OCI-M2 (cell line): ENCODE results near the gene FARP2.

Experiments
- DNase-seq: peaks from one replicate; lab custom pipeline; 2025; ENCODE audit not compliant: unreplicated experiment; lab: John Stamatoyannopoulos, UW

Gene FARP2

GRCh38 chr2:241482126-241482955, 126.3 kb downstream of the FARP2 start:
- DNase-seq: no peak

DNA sequence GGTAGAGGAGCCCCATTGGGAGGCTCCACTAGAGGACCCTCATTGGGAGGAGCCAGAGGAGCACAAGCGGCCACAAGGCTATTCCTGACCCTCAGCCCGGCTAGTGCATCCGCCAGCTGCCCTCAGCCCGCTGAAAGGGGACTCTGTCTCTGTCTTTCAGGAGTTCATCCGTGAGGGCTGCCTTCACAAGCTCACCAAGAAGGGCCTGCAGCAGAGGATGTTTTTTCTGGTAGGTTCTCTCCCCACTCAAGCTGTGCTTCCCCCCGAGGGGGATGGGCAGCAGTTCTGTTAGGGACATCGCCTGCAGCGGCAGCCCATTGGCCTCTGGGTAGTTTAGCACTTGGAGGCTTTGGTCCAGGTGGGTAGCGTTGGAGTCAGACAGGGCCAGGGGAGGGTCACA, 127.2 kb downstream of the FARP2 start:
- DNase-seq: no peak

GRCh38 chr2:241485172-241485911, 129.3 kb downstream of the FARP2 start:
- no peak for DNase-seq

DNA sequence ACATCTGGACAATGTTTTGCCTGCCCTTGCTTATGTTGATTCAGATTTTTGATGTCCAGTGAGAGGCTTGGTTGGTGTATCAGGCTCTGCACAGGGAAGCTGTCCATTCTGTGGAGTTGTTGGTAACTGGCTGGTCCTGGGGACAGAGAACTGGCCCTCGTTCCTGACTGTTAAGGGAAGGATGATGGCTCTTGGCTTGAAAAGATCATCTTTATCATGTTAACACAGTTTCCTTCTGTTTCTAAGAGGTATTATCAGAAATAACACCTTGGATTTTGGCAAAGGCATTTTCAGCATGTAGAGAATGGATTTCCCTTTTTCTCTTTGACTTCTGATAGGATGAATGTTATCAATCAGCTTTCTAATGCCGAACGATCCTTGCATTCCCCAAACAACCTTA, 133.0 kb downstream of the FARP2 start:
- DNase-seq: no peak

GRCh38 chr2:241489733-241490680, 133.9 kb downstream of the FARP2 start:
- no peak for DNase-seq

GRCh38 chr2:241490825-241491506, 134.9 kb downstream of the FARP2 start:
- no peak for DNase-seq

- DNase-seq: no peak
These were observed 135.6 kb downstream of the FARP2 start for GRCh38 chr2:241491549-241492173.

DNA sequence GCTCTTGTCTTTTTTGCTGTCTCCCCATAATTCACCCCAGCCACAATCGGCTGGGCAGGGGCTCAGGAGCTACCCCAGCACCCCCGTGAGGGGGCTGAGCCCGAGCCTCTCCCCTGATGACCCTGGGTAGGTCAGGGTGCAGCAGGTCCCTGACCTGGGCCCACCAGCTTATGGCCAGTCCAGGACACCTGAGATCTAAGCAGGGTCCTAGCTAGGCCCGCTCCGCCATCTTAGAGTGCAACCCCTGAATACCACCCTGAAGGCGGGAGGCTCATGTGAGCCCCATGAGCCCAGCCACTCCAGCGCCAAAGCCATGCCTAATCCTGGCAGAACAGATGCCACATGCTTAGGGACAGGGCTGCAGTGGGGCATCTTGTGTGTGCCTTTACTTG, 136.1 kb downstream of the FARP2 start:
- no peak for DNase-seq

DNA sequence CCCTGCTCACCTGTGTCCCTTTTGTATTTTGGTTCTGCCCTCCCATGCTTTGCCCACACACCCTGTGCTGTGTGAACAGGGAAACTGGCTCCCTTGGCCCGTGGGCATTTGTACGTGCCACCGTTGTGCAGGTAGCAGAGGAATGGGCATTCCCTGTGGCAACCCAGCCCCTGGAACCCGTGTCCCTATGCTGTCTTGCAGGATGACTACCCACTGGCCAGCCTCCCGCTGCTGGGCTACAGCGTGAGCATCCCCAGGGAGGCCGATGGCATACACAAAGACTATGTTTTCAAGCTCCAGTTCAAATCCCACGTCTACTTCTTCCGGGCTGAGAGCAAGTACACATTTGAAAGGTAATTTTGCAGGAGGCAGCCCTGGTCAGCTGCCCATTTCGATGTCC, 137.0 kb downstream of the FARP2 start:
- DNase-seq: no peak

DNA sequence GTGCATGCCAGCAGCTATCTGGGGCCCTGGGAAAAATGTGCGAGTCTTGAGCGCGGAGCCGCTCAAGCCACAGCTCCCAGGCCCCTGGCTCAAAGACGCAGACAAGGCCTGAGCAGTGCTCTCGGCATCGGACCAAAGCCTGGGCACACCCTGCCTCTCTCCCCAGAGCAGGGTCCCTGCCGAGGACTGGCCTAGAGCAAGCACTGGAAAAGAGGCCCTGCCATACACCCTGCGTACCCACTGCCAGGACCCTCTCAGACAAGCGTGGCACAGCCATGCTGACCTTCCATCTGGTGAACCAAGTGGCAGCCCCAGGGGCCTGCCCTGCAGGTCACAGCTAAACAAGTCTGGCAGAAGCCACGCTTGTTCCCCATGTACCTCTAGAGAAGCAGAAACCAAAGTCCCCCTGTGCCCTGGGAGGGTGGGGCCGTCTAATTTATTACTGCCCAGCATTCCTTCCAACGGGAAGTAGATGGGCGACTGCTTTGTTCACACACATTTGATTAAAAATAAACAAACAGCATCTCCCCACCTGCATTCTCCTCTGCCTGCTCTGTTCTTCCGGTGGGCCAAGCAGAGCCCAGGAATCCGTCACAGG, 138.3 kb downstream of the FARP2 start:
- no peak for DNase-seq

DNA sequence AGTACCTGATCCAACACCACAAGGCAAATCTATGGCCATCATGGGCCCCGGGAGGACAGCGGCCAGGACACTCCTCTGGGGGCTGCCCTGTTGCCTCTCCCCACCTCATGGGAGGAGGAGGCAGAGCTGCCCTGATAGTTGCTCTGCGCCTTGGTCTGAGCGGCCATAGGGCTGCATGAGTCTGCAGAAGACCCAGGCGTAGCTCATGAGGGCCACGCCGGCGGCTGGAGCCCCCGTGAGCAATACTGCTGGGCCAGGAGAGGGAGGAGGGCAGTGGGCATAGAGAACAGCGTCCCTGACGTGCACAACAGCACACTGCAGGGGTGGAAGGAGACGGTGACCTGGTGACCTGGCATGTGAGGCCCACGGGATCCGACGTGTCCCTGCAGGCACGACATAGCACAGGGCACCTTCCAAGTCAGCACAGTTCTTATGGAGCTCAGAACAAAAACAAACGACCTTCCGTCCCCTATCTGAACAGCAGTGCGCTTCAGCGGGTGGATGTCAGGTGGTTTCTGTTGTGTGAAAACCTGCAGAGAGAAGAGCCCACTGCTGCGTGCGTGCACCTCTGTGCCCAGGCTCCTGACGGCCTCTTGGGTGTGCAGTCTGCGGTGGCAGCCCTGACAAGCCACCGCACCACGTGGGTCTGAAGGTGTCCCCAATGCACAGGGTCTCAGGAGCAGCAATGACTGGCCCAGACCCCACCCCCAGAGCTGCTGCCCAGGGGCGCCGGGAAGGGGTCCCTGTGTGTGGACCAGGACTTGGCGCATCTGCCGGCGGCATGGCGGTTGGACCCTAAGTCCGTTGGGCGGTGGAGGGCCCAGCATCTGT, 139.3 kb downstream of the FARP2 start:
- no peak for DNase-seq

DNA sequence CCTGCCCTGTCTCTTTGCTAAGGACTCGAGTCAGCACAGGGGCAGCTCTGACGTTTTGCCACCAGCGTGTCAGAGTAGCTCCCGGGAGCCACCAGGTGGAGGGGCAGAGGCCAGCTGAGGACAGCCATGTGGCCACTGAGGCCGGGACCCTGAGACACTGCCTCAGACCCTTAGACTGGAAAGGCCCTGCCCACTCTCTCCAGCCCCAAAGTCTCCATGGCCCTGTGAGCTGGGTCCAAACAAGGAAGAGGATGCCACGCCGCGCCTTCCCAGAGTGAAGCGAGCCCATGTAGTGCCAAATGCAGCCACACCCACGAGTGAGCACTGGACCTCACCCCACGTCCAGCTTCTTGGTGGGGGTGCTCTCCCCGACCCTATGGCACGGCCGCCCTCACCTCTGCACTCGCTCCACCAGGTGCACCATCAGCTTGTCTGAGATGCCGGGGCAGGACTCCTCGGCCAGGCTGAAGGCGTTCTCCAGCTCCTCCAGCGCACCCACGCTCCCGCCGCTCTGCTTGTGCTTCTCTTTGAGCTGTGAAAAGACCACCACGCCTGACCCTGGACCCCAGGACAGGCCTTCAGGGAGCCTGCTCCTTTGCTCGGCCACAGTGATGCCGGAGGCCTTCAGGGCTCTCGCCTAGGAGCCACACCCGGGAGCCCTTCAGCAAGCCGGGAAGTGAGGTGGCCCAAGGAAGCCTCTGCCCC, 140.1 kb downstream of the FARP2 start:
- no peak for DNase-seq

DNA sequence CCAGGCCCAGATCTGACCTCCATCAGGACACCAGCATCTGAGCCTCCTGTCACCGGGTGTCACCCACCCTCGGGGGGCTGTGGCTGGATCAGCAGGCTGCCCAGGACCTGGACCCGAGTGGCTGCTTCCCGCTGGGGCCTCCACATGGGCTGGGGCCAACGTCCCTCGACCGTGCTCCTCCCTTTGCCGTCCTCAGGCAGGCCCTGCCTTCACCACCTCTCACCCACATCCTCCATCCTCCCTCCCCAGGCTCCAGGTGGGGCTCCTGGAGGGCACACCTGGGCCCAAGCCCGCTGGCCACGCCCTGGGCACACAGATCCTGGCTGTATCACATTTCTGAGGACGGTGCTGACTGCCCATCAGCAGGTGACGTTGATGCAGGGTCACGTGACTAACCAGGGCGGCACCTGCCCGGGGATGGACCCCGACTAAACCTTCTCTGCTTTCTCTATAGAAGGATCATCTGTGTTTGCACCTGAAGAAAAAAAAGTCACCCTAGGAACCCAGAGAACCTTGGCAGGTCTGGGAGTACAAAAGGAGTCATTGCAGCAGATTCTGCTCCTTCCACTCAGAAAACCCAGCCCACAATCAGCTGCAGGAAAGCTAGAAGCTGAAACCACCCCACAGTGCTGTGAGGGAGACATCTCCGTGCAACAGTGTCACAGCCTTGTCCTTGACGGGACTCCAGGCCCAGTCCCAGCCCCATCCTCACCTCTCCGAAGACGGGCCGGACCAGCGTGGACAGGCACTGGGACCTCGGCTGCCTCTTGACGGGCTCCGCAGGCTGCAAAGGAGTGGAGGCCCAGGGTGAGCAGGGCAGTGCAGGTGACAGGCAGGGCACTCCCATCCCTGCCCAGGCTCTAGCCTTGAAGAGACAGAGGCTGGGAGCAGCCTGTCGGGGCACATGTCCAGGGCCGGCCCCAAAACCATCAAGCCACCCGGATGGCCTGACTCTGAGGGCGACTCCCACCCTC, 141.1 kb downstream of the FARP2 start:
- no peak for DNase-seq

GRCh38 chr2:241498115-241499070, 142.3 kb downstream of the FARP2 start:
- DNase-seq: no peak

DNA sequence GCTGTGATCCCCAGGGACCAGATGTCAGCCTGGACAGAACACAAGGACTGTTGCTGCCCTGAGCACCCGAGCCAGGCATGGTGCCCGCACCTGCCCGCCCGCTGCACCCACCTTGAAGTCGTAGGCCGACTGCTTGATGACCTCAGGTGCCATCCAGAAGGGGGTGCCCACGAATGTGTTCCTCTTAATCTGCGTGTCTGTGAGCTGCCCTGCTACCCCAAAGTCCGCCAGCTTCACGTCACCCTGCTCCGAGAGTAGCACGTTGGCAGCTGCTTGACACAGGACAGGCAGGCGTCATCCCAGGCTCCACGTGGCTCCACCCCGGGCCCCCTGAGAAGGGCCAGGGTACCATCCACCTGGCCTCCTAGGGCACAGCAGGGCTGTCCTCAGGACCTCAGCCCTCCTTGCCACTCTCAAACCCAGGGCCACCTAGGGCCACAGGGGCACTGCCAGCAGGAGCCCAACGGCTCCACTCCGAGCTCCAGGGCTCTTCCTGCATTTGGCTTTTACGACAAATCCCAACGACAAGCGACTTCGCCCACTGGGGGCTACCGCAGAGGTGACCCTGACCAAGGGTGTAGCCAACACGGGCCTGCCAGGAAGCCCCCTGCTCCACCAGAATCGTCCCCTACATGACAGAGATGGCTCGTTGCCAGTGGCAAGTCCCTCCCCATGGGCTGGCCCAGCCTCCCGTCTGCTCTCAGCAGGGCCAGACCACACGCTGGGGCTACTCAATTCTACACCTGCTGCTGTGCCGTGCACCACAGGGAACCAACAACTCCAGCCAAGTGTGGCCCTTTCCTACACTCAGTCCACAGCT, 143.3 kb downstream of the FARP2 start:
- DNase-seq: no peak
